ENCODE results near the gene SMPD3. TPM values are rescaled to one million over a fixed set of nuclear protein-coding genes. Genes with fewer than 3 reads are reported as not detected.

The SMPD3 gene
- total RNA-seq, 4 donors from 2014 or later: 0.33 to 2.4 (median 1.3) TPM

GRCh38 chr16:68492151-68492542, 43.8 kb upstream of the SMPD3 start:
- Histone ChIP-seq H3K9me3 (no peaks in the 10 kb centered on the region), H3K4me1 (peaks cover 21 to 35% of the 10 kb centered on the region in 2 donors), H3K27ac (peak overlapping the region; percentile 57 to 75 (median 64)), H3K4me3 (replicated peaks in 1 of 3) (no peak overlapping the region), H3K36me3 (no peaks in the 10 kb centered on the region), H3K27me3 (no peaks in the 10 kb centered on the region)
- 71 to 76% methylated on average over 9 to 11 of the region's 11 CpGs for WGBS, 2 donors
- TF ChIP-seq CTCF (IDR thresholded peaks at IDR 0.05): no peak
- no peak for TF ChIP-seq POLR2A (IDR thresholded peaks at IDR 0.05)
- peak in 1 of 2 donors; percentile 24 for DNase-seq
- intact Hi-C loops (cut with DNase I): no loop called here

GRCh38 chr16:68491576-68491950, 43.3 kb upstream of the SMPD3 start:
- no peaks in the 10 kb centered on the region for H3K36me3 ChIP-seq
- no peak for DNase-seq
- TF ChIP-seq POLR2A (IDR thresholded peaks at IDR 0.05) (no peak), CTCF (IDR thresholded peaks at IDR 0.05) (no peak)
- H3K4me3 ChIP-seq (replicated peaks in 1 of 3): no peak overlapping the region
- no peaks in the 10 kb centered on the region for H3K9me3 ChIP-seq
- intact Hi-C loops (cut with DNase I): no loop called here
- H3K4me1 ChIP-seq: peaks cover 23 to 41% of the 10 kb centered on the region in 2 donors
- no peaks in the 10 kb centered on the region for H3K27me3 ChIP-seq
- peak overlapping the region; percentile 57 to 75 (median 64) for H3K27ac ChIP-seq
- 60 to 74% methylated on average over 12 to 14 of the region's 14 CpGs for WGBS, 2 donors

GRCh38 chr16:68490829-68491575, 42.7 kb upstream of the SMPD3 start:
- no peak for TF ChIP-seq POLR2A (IDR thresholded peaks at IDR 0.05)
- TF ChIP-seq CTCF (IDR thresholded peaks at IDR 0.05): peak in 1 of 6 experiments; percentile 21
- no peak overlapping the region for H3K4me3 ChIP-seq (replicated peaks in 1 of 3)
- intact Hi-C loops (cut with DNase I): no loop called here
- H3K27ac ChIP-seq: peak overlapping the region; percentile 57 to 75 (median 64)
- no peaks in the 10 kb centered on the region for H3K36me3 ChIP-seq
- no peaks in the 10 kb centered on the region for H3K27me3 ChIP-seq
- H3K4me1 ChIP-seq: peaks cover 23 to 46% of the 10 kb centered on the region in 2 donors
- DNase-seq: peak; percentile 93
- WGBS, 2 donors: 15 to 28% methylated on average over 13 of the region's 13 CpGs
- no peaks in the 10 kb centered on the region for H3K9me3 ChIP-seq

- Histone ChIP-seq H3K4me3 (replicated peaks in 1 of 3) (no peak overlapping the region), H3K9me3 (no peaks in the 10 kb centered on the region), H3K27me3 (no peaks in the 10 kb centered on the region), H3K4me1 (peaks cover 23 to 46% of the 10 kb centered on the region in 2 donors), H3K36me3 (no peaks in the 10 kb centered on the region), H3K27ac (peak overlapping the region in 1 of 3 donors; percentile 75)
- WGBS, 2 donors: 44 to 52% methylated on average over 1 of the region's 1 CpG
- intact Hi-C loops (cut with DNase I): no loop called here
- DNase-seq: no peak
- no peak for TF ChIP-seq CTCF (IDR thresholded peaks at IDR 0.05)
- no peak for TF ChIP-seq POLR2A (IDR thresholded peaks at IDR 0.05)
Measured at GRCh38 chr16:68490358-68490757, 42.0 kb upstream of the SMPD3 start.

GRCh38 chr16:68488554-68488953, 40.2 kb upstream of the SMPD3 start:
- no peak for DNase-seq
- no peak overlapping the region for H3K4me3 ChIP-seq (replicated peaks in 1 of 3)
- H3K27me3 ChIP-seq: no peaks in the 10 kb centered on the region
- WGBS, 2 donors: 79 to 80% methylated on average over 2 of the region's 2 CpGs
- intact Hi-C loops (cut with DNase I): no loop called here
- peaks cover 23 to 46% of the 10 kb centered on the region in 2 donors for H3K4me1 ChIP-seq
- TF ChIP-seq CTCF (IDR thresholded peaks at IDR 0.05) (no peak), POLR2A (IDR thresholded peaks at IDR 0.05) (no peak)
- H3K36me3 ChIP-seq: no peaks in the 10 kb centered on the region
- H3K27ac ChIP-seq: no peak overlapping the region
- H3K9me3 ChIP-seq: no peaks in the 10 kb centered on the region
